GM12878 (cell line): Measurements from ENCODE around the gene ARL2. TPM values are rescaled to one million over a fixed set of nuclear protein-coding genes. Genes with fewer than 3 reads are reported as not detected.

Source experiments
- ATAC-seq: fragments of 200-7000 bp; cut with Tn5 transposase; 3 replicates; pipeline ENCODE4 v1.9.1; 2020; ENCODE audit warnings: mild to moderate bottlenecking, moderate library complexity
- BruUV-seq: library from RNA; stranded (reverse); fragments of 400-500 nt; replicated peaks from 2 replicates; lab custom pipeline; 2021; lab: Mats Ljungman, UMichigan
- CTCF ChIA-PET: fragments of 300-600 bp; sonication (Branson Sonifier 250); formaldehyde crosslinking; extraction: SDS; loops from one replicate; lab custom pipeline; 2021; ENCODE audit warnings: inconsistent platforms; lab: Yijun Ruan, JAX
- POLR2A ChIA-PET: fragments of 350-600 bp; formaldehyde crosslinking; extraction: SDS; loops from one replicate; lab custom pipeline; 2021; ENCODE audit warnings: inconsistent platforms; lab: Charles Lee
- RAD21 ChIA-PET: fragments of 300-600 bp; sonication (Branson Sonifier 250); formaldehyde crosslinking; loops from one replicate; lab custom pipeline; 2023; ENCODE audit warnings: antibody characterized with exemption; ENCODE audit not compliant: unreplicated experiment; lab: Charles Lee
- SMC1A ChIA-PET: fragments of 300-600 bp; sonication (Branson Sonifier 250); formaldehyde crosslinking; loops from one replicate; lab custom pipeline; 2023; ENCODE audit not compliant: unreplicated experiment, uncharacterized antibody; lab: Charles Lee
- DNase-seq: peaks from one replicate; pipeline ENCODE4 v3.0.0-alpha.2; 2011; ENCODE audit warnings: low read depth, low spot score
- FAIRE-seq: peaks from 3 replicates; lab custom pipeline; 2011; peaks lifted over from hg19 to GRCh38; lab: Jason Lieb, UNC
- H2AFZ ChIP-seq: 2 replicates; pipeline ENCODE4 v1.6.0; 2011; ENCODE audit warnings: low read depth, low read length, control low read depth; ENCODE audit not compliant: control insufficient read depth
- H3K27ac ChIP-seq: 2 replicates; pipeline ENCODE4 v1.5.1; 2011; ENCODE audit warnings: control low read depth; ENCODE audit not compliant: control insufficient read depth, insufficient read depth
- H3K27me3 ChIP-seq, 2 experiments: replicated peaks in 1 of 2; 2 replicates each; pipeline versions ENCODE4 v1.6.0 to v1.6.1; 2011; ENCODE audit warnings: low read length in 1 of 2; ENCODE audit not compliant: control insufficient read depth in 2 of 2, insufficient read depth in 2 of 2
- H3K36me3 ChIP-seq, 2 experiments: 2 replicates each; pipeline ENCODE4 v1.5.1; 2011; ENCODE audit warnings: low read length in 1 of 2; ENCODE audit not compliant: control insufficient read depth in 2 of 2, insufficient read depth in 2 of 2
- H3K4me1 ChIP-seq: 2 replicates; pipeline ENCODE4 v1.6.1; 2011; ENCODE audit warnings: mild to moderate bottlenecking, low read length, moderate library complexity, mixed read lengths; ENCODE audit not compliant: control insufficient read depth, insufficient read depth
- H3K4me2 ChIP-seq: 2 replicates; pipeline ENCODE4 v1.6.0; 2011; ENCODE audit warnings: control low read depth; ENCODE audit not compliant: control insufficient read depth, insufficient read depth
- H3K4me3 ChIP-seq: fragments of 200-600 bp; sonication (generic); 2 replicates; pipeline ENCODE4 v1.5.1; 2016
- H3K79me2 ChIP-seq: 2 replicates; pipeline ENCODE4 v1.6.0; 2011; ENCODE audit warnings: low read length; ENCODE audit not compliant: control insufficient read depth, insufficient read depth
- H3K9ac ChIP-seq: 2 replicates; pipeline ENCODE4 v1.8.0; 2011; ENCODE audit warnings: low read length, control low read depth, mixed read lengths; ENCODE audit not compliant: control insufficient read depth, insufficient read depth
- H3K9me3 ChIP-seq: replicated peaks from 3 replicates; pipeline ENCODE4 v1.5.1; 2011; ENCODE audit warnings: mild to moderate bottlenecking, low read length; ENCODE audit not compliant: control insufficient read depth, insufficient read depth
- H4K20me1 ChIP-seq: 2 replicates; pipeline ENCODE4 v1.6.0; 2011; ENCODE audit not compliant: control insufficient read depth, insufficient read depth
- CTCF ChIP-seq, 3 experiments: IDR thresholded peaks in 2 of 3; conservative IDR thresholded peaks in 1 of 3; 2 replicates each; pipeline ENCODE4 v1.5.1; 2011; ENCODE audit warnings: low read depth in 3 of 3, low read length in 3 of 3, mild to moderate bottlenecking in 3 of 3, control low read depth in 2 of 3, moderate library complexity in 2 of 3, inconsistent platforms in 1 of 3, mixed read lengths in 1 of 3; ENCODE audit not compliant: control insufficient read depth in 2 of 3, insufficient read depth in 1 of 3; ENCODE audit errors: extremely low read depth in 1 of 3
- MYC ChIP-seq: IDR thresholded peaks from 2 replicates; pipeline ENCODE4 v1.6.1; 2011; ENCODE audit warnings: mild to moderate bottlenecking, low read length, moderate library complexity, inconsistent platforms; ENCODE audit not compliant: insufficient read depth, insufficient replicate concordance, insufficient read length, severe bottlenecking
- ZSCAN29 ChIP-seq: fragments of 450-650 bp; IDR thresholded peaks from 2 replicates; pipeline ENCODE4 v1.6.1; 2017; ENCODE audit warnings: mild to moderate bottlenecking, moderate library complexity
- WGBS: methylation state at CpG from one replicate; pipeline ENCODE4 v1.1.6; 2016; ENCODE audit warnings: low lambda C conversion rate; ENCODE audit not compliant: insufficient replicate concordance, insufficient coverage; ENCODE audit errors: missing lambda C conversion rate; 5-methylcytosine and 5-hydroxymethylcytosine counted together
- in situ Hi-C: fragments of 300-500 bp; cut with MboI; formaldehyde crosslinking; loops from 9 replicates; pipeline ENCODE4 v1.14.3; 2018; ENCODE audit warnings: mixed read lengths
- intact Hi-C: fragments of 100-400 bp; cut with micrococcal nuclease; formaldehyde crosslinking; loops from one replicate; pipeline ENCODE4 v1.14.2; 2022; ENCODE audit not compliant: unreplicated experiment
- polyA plus RNA-seq, 11 experiments: library from polyadenylated mRNA; depleted of rRNA in 4 of 11; unstranded in 6 of 11; stranded (reverse) in 5 of 11; fragments of >200 nt; fragmentation: Nextera tagmentation in 4 of 11; fragmentation: Illumina TruSeq in 1 of 11; extraction: Ambion mirVana in 4 of 11; extraction: Trizol in 1 of 11; gene quantifications; 1 replicate in 1 of 11; 2 replicates in 10 of 11; pipeline versions ENCODE4 v1.2.1 to v1.2.3, GENCODE V29; 2011 to 2016; ENCODE audit warnings: inconsistent platforms in 2 of 11, missing spikeins in 2 of 11, low read depth in 1 of 11
- total RNA-seq, 4 experiments: library from RNA; depleted of rRNA in 3 of 4; stranded (reverse); fragments of >200 nt in 3 of 4; fragmentation: Illumina TruSeq in 1 of 4; extraction: Trizol in 1 of 4; gene quantifications; 2 replicates each; pipeline versions ENCODE4 v1.2.1 to v1.2.3, GENCODE V29; 2013 to 2021
- TF ChIP-seq, protein P1 (sequence below): IDR thresholded peaks from 2 replicates; pipeline ENCODE4 v1.6.1; 2012; ENCODE audit warnings: mild to moderate bottlenecking, low read depth, low read length

The ARL2 gene
- total and polyA plus RNA-seq, 10 of the 15 experiments (the other 5 are each of a cell fraction or from before 2014, with no cell fraction given) = 4.1 to 138 (median 73.4) TPM

DNA sequence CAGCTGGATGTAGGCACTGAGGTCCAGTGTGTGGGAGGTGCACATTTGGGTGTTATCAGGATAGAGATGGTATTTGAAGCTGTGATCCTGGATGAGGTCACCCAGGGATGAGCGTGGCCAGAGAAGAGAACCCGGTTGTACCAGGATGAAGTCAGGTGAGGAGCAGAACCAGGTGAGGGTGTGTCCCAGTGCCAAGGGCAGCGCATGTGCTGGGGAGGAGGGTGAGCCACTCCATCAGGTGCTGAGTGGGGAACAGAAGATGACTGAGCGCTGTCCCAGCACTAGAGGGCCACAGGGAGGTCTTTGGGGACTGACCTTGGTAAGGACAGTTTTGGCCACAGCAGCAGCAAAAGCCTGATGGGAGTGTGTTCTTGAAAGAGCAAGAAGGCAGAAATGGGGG is 2.7 kb downstream of the ARL2 start:
- RAD21 ChIA-PET = no interaction called here
- Histone ChIP-seq H2AFZ (no peak overlapping the region), H4K20me1 (no peaks in the 10 kb centered on the region), H3K4me3 (no peak overlapping the region), H3K79me2 (no peaks in the 10 kb centered on the region; the same call in none of the 2 replicates), H3K9ac (no peak overlapping the region), H3K36me3 (peaks cover 0 to 5% of the 10 kb centered on the region in 2 experiments; a peak in 2 of 4 replicates), H3K4me1 (peaks cover 17% of the 10 kb centered on the region), H3K27me3 (no peaks in the 10 kb centered on the region), H3K4me2 (no peak overlapping the region), H3K9me3 (no peaks in the 10 kb centered on the region), H3K27ac (no peak overlapping the region)
- no peak for FAIRE-seq
- in situ Hi-C loops (no loop called here), intact Hi-C loops (loop anchor here (10.0 kb wide), 1 partner anchor 238 kb away; no protein-coding TSS in a partner anchor)
- SMC1A ChIA-PET = interaction anchor here (1.2 kb wide), 1 partner anchor 93 kb away, joined by 3 read pairs; no protein-coding TSS in a partner anchor
- CTCF ChIA-PET = interaction anchor here (1.3 kb wide), 1 partner anchor 10 kb away, joined by 4 read pairs; no protein-coding TSS in a partner anchor
- 100% methylated on average over 4 of the region's 4 CpGs for WGBS
- BruUV-seq = TSS peak; percentile 52
- DNase-seq = no peak
- POLR2A ChIA-PET = no interaction called here
- ATAC-seq = no peak
- TF ChIP-seq MYC (no peak), CTCF (IDR thresholded peaks at IDR 0.05 in 2 of 3, conservative IDR thresholded peaks at IDR 0.05 in 1 of 3; ENCODE audit: control insufficient read depth in 2 of 3, extremely low read depth in 1 of 3, insufficient read depth in 1 of 3, low read depth in 3 of 3, low read length in 3 of 3) (peak in 2 of 3 experiments; percentile 4 to 22; a peak in 1 of 6 replicates), ZSCAN29 (no peak)
- TF ChIP-seq, protein P1, sequence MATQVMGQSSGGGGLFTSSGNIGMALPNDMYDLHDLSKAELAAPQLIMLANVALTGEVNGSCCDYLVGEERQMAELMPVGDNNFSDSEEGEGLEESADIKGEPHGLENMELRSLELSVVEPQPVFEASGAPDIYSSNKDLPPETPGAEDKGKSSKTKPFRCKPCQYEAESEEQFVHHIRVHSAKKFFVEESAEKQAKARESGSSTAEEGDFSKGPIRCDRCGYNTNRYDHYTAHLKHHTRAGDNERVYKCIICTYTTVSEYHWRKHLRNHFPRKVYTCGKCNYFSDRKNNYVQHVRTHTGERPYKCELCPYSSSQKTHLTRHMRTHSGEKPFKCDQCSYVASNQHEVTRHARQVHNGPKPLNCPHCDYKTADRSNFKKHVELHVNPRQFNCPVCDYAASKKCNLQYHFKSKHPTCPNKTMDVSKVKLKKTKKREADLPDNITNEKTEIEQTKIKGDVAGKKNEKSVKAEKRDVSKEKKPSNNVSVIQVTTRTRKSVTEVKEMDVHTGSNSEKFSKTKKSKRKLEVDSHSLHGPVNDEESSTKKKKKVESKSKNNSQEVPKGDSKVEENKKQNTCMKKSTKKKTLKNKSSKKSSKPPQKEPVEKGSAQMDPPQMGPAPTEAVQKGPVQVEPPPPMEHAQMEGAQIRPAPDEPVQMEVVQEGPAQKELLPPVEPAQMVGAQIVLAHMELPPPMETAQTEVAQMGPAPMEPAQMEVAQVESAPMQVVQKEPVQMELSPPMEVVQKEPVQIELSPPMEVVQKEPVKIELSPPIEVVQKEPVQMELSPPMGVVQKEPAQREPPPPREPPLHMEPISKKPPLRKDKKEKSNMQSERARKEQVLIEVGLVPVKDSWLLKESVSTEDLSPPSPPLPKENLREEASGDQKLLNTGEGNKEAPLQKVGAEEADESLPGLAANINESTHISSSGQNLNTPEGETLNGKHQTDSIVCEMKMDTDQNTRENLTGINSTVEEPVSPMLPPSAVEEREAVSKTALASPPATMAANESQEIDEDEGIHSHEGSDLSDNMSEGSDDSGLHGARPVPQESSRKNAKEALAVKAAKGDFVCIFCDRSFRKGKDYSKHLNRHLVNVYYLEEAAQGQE = no peak
